ENCODE measurements around the gene TRIM37. TPM values are rescaled to one million over a fixed set of nuclear protein-coding genes. Genes with fewer than 3 reads are reported as not detected.
A peak's percentile ranks its signal among the peaks of the same experiment; 100 is the strongest.

TRIM37 gene
- total RNA-seq, 6 experiments from 2014 or later: 21.5 to 25.0 (median 23.7) TPM

DNA sequence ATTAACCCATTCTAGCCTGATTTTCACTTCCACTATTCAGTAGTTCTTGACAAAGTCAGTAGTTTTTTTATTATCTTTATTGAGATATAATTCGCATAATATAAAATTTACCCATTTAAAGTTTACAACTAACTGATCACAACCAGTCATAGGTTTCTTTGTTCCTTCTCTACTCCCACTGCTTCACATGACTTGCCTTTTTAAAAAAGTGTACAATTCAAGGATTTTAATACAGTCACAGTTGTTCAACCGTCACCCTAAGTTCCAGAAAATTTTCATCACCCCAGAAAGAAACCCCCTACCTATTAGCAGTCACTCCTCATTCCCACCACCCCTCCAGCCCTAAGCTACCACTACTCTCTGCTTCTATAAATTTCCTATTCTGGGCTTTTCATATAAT lies 162.5 kb downstream of the TRIM37 start:
- Mint-ChIP-seq H3K4me3 (no peak overlapping the region), H3K9me3 (peaks cover 4% of the 10 kb centered on the region), H3K27me3 (ENCODE audit: insufficient read depth) (peaks cover 2% of the 10 kb centered on the region), H3K4me1 (ENCODE audit: low read depth) (peaks cover 16% of the 10 kb centered on the region; the same call in 1 of the 2 replicates), H3K36me3 (ENCODE audit: low read depth) (no peaks in the 10 kb centered on the region), H3K27ac (no peak overlapping the region)
- no peak for DNase-seq
- TF ChIP-seq, protein P1, sequence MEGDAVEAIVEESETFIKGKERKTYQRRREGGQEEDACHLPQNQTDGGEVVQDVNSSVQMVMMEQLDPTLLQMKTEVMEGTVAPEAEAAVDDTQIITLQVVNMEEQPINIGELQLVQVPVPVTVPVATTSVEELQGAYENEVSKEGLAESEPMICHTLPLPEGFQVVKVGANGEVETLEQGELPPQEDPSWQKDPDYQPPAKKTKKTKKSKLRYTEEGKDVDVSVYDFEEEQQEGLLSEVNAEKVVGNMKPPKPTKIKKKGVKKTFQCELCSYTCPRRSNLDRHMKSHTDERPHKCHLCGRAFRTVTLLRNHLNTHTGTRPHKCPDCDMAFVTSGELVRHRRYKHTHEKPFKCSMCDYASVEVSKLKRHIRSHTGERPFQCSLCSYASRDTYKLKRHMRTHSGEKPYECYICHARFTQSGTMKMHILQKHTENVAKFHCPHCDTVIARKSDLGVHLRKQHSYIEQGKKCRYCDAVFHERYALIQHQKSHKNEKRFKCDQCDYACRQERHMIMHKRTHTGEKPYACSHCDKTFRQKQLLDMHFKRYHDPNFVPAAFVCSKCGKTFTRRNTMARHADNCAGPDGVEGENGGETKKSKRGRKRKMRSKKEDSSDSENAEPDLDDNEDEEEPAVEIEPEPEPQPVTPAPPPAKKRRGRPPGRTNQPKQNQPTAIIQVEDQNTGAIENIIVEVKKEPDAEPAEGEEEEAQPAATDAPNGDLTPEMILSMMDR (IDR thresholded peaks at IDR 0.05): no peak

DNA sequence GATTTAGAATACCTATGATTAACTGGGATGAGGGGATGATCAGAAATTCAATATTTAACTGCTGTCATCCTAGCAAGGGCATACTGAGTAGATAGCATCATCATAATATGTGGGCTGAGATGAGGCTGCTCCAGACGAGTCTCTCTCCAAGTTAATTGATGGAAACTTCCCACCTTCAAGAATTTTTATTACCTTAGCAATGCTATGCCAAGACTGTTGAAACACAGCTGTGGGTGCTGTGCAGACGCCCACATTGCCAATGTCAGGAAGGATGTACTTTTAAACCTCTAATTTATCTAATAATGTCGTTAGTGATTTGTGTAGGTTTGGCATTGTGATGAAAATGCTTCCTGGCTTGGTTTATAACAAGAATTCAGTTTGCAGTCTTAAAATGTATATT lies 170.4 kb downstream of the TRIM37 start:
- no peak for DNase-seq
- TF ChIP-seq, protein P1 (IDR thresholded peaks at IDR 0.05): no peak
- Mint-ChIP-seq H3K27ac (no peak overlapping the region), H3K9me3 (no peaks in the 10 kb centered on the region), H3K4me3 (no peak overlapping the region), H3K36me3 (ENCODE audit: low read depth) (no peaks in the 10 kb centered on the region), H3K4me1 (ENCODE audit: low read depth) (no peaks in the 10 kb centered on the region), H3K27me3 (ENCODE audit: insufficient read depth) (no peaks in the 10 kb centered on the region; the same call in 1 of the 2 replicates)

DNA sequence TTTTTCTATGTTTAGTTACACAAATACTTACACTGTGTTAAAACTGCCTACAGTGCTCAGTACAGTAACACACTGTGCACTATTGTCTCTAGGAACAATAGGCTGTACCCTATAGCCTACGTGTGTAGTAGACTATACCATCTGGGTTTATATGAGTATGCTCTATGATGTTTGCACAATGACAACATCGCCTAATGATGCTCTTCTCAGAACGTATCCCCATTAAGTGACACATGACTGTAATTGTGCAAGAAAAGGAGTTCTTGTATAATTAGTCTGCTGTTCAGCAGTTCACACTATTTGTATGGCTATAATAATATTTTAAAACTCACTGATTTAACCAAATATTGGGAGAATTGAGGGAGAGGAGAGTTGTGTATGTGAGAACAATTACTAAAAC lies 173.7 kb downstream of the TRIM37 start:
- H3K36me3 Mint-ChIP-seq (ENCODE audit: low read depth): no peaks in the 10 kb centered on the region
- no peak overlapping the region for H3K4me3 Mint-ChIP-seq
- DNase-seq: no peak
- H3K27me3 Mint-ChIP-seq (ENCODE audit: insufficient read depth): peaks cover 2% of the 10 kb centered on the region; the same call in 1 of the 2 replicates
- TF ChIP-seq, protein P1 (IDR thresholded peaks at IDR 0.05): no peak
- no peak overlapping the region for H3K27ac Mint-ChIP-seq
- no peaks in the 10 kb centered on the region for H3K4me1 Mint-ChIP-seq (ENCODE audit: low read depth)
- no peaks in the 10 kb centered on the region for H3K9me3 Mint-ChIP-seq

Small RNA genes lying within 50 kb of the gene (microRNA-seq; reads per million reads assigned to microRNA genes)
- 335 reads per million, percentile 63 among the genes with 10 or more reads in this experiment for gene MIR301A
- 429 reads per million, percentile 66 among the genes with 10 or more reads in this experiment for gene MIR454

Other genes starting within 250 kb of the TRIM37 start
- gene SKA2, start 48.3 kb upstream of the TRIM37 start, total RNA-seq (2021; fragmentation: NEBNext Ultra II Directional; extraction: Animal tissue kit (Norgen Biotek cat#: 25700)): 100 to 1,000 TPM in 1 of 6 experiments, 10 to 100 TPM in 5; 65.4 to 102 (median 96.6) TPM
- gene PRR11, start 48.9 kb upstream of the TRIM37 start, total RNA-seq (2021; fragmentation: NEBNext Ultra II Directional; extraction: Animal tissue kit (Norgen Biotek cat#: 25700)): 10 to 100 TPM; 30.8 to 78.9 (median 72.7) TPM
- 10 to 100 TPM; 15.6 to 22.2 (median 18.5) TPM for gene SMG8, start 103.2 kb upstream of the TRIM37 start, total RNA-seq (2021; fragmentation: NEBNext Ultra II Directional; extraction: Animal tissue kit (Norgen Biotek cat#: 25700))
- gene GDPD1, start 113.6 kb upstream of the TRIM37 start, total RNA-seq (2021; fragmentation: NEBNext Ultra II Directional; extraction: Animal tissue kit (Norgen Biotek cat#: 25700)): 1 to 10 TPM in 3 of 6 experiments, under 1 TPM in 3; 0.43 to 1.4 (median 1.1) TPM
- 1 to 10 TPM; 2.9 to 8.8 (median 4.6) TPM for gene YPEL2, start 224.8 kb upstream of the TRIM37 start, total RNA-seq (2021; fragmentation: NEBNext Ultra II Directional; extraction: Animal tissue kit (Norgen Biotek cat#: 25700))

Data from HFFc6 (cell line).